HL-60 (cell line): Measurements from ENCODE around the gene PAK4.

ENCODE experiments used
- DNase-seq, 2 experiments: peaks; one replicate each; pipeline ENCODE4 v3.0.0-alpha.2; 2010 to 2020; ENCODE audit warnings: low read depth in 1 of 2, low spot score in 1 of 2
- H3K27ac ChIP-seq: fragments of 250-450 bp; sonication (Bioruptor Pico); replicated peaks from 2 replicates; pipeline ENCODE4 v1.5.1; 2020; ENCODE audit warnings: mild to moderate bottlenecking, moderate library complexity
- H3K27me3 ChIP-seq: fragments of 250-450 bp; sonication (Bioruptor Pico); 2 replicates; pipeline ENCODE4 v1.5.1; 2021; ENCODE audit warnings: mild to moderate bottlenecking, moderate library complexity; ENCODE audit not compliant: insufficient read depth, poor library complexity, severe bottlenecking
- H3K4me3 ChIP-seq: replicated peaks from 2 replicates; pipeline ENCODE4 v1.5.1; 2011; ENCODE audit warnings: mild to moderate bottlenecking, control low read depth, low read length; ENCODE audit not compliant: insufficient read depth
- GABPA ChIP-seq: IDR thresholded peaks from 2 replicates; pipeline ENCODE4 v1.6.1; 2012; ENCODE audit warnings: low read depth
- POLR2AphosphoS5 ChIP-seq: IDR thresholded peaks from 2 replicates; pipeline ENCODE4 v1.6.1; 2012; ENCODE audit warnings: low read depth
- SPI1 ChIP-seq: IDR thresholded peaks from 2 replicates; pipeline ENCODE4 v1.6.1; 2012; ENCODE audit warnings: low read depth, mild to moderate bottlenecking, borderline replicate concordance
- TF ChIP-seq, protein P1 (sequence below): IDR thresholded peaks from one replicate; pipeline ENCODE4 v1.5.1; 2011; ENCODE audit warnings: low read length, control low read depth, inconsistent platforms; ENCODE audit not compliant: insufficient read depth
- TF ChIP-seq, protein P2 (sequence below): IDR thresholded peaks from 2 replicates; pipeline ENCODE4 v1.6.1; 2012; ENCODE audit warnings: low read depth; ENCODE audit not compliant: insufficient replicate concordance

Gene PAK4

DNA sequence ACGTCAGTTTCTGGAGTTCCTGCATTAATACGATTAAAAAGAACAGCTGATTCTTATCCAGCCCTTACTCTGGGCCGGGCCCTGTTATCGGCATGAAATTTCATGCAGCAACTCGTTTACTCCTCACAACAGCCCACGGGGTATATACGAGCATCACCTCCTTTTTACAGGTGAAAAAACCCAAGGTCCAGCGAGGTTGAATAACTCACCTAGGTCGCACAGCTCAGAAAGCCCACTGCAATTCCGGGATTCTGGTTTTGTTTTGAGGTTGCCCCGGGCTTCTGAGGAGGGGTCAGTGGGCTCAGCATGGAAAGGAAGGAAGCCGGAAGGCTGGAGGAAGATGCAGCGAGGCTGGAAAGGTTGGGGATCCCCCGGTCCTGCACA is 42.0 kb upstream of the PAK4 start:
- Histone ChIP-seq H3K27me3 (peaks cover 34% of the 10 kb centered on the region), H3K4me3 (no peak overlapping the region), H3K27ac (no peak overlapping the region)
- no peak for DNase-seq
- TF ChIP-seq POLR2AphosphoS5: no peak

DNA sequence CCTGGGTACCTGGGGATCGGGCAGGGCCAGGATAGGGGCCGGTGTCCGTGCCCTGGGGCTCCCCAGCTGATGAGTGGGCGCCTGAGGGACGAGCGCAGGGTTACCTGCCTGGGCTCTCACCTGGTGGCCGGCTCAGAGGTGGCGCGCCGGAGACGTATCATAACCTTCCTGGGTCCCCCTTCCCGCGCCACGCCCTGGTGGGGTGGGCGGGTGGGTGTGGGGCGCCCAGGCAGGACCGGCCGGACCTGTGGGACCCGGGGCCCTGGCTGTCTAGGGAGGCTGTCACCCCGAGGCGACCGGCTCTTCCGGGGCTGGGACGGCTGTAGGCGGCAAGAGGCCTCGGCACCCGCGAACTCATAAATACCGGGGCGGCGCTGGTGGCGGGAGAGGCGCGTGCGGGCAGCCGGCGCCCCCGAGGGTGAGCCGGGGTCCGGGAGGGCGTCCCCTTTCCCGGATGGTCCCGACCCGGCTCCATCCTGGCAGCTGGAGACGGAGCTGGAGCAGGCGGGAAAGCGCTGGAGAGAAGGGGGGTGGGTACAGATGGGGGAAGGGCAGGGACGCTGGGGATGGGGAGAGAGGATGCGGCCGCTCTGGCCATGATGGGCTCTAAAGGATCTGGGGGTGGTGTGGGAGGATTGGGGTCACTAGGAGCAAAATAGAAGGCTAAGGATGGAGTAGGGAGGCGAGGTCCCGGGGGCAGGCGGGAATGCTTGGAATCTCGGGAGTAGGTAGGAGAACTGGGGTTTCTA is 41.4 kb upstream of the PAK4 start, which contains the start of gene ACP7:
TSS of gene ACP7 (plus strand) at position 386 of the 749 bp plus-strand sequence. CDS start 902 bp downstream, outside the sequence.
- Histone ChIP-seq H3K27ac (no peak within 1 kb of the TSS), H3K27me3 (peaks cover 34% of the 10 kb centered on the region), H3K4me3 (no peak within 1 kb of the TSS)
- no peak for DNase-seq
- no peak for TF ChIP-seq SPI1

DNA sequence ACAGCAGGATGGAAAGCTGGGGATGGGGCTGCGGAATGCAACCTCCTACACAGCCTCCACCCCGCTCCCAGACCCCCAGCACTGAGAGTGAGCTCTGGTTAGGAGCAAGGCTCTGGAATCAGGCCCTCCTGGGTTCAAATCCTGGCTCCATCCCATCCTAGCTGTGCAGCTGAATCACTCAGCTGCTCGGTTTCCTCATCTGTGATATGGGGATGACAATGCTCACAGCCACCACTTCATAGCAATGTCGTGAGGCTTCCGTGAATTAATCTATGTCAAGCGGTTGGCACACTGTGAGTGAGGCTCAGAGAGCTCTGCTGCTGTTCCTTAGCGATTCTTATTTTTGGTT is 40.9 kb upstream of the PAK4 start:
- Histone ChIP-seq H3K27ac (no peak overlapping the region), H3K27me3 (peaks cover 34% of the 10 kb centered on the region), H3K4me3 (no peak overlapping the region)
- TF ChIP-seq GABPA (no peak), SPI1 (no peak), POLR2AphosphoS5 (no peak)
- TF ChIP-seq, protein P1, sequence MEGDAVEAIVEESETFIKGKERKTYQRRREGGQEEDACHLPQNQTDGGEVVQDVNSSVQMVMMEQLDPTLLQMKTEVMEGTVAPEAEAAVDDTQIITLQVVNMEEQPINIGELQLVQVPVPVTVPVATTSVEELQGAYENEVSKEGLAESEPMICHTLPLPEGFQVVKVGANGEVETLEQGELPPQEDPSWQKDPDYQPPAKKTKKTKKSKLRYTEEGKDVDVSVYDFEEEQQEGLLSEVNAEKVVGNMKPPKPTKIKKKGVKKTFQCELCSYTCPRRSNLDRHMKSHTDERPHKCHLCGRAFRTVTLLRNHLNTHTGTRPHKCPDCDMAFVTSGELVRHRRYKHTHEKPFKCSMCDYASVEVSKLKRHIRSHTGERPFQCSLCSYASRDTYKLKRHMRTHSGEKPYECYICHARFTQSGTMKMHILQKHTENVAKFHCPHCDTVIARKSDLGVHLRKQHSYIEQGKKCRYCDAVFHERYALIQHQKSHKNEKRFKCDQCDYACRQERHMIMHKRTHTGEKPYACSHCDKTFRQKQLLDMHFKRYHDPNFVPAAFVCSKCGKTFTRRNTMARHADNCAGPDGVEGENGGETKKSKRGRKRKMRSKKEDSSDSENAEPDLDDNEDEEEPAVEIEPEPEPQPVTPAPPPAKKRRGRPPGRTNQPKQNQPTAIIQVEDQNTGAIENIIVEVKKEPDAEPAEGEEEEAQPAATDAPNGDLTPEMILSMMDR: no peak
- TF ChIP-seq, protein P2, sequence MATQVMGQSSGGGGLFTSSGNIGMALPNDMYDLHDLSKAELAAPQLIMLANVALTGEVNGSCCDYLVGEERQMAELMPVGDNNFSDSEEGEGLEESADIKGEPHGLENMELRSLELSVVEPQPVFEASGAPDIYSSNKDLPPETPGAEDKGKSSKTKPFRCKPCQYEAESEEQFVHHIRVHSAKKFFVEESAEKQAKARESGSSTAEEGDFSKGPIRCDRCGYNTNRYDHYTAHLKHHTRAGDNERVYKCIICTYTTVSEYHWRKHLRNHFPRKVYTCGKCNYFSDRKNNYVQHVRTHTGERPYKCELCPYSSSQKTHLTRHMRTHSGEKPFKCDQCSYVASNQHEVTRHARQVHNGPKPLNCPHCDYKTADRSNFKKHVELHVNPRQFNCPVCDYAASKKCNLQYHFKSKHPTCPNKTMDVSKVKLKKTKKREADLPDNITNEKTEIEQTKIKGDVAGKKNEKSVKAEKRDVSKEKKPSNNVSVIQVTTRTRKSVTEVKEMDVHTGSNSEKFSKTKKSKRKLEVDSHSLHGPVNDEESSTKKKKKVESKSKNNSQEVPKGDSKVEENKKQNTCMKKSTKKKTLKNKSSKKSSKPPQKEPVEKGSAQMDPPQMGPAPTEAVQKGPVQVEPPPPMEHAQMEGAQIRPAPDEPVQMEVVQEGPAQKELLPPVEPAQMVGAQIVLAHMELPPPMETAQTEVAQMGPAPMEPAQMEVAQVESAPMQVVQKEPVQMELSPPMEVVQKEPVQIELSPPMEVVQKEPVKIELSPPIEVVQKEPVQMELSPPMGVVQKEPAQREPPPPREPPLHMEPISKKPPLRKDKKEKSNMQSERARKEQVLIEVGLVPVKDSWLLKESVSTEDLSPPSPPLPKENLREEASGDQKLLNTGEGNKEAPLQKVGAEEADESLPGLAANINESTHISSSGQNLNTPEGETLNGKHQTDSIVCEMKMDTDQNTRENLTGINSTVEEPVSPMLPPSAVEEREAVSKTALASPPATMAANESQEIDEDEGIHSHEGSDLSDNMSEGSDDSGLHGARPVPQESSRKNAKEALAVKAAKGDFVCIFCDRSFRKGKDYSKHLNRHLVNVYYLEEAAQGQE: no peak
- no peak for DNase-seq

DNA sequence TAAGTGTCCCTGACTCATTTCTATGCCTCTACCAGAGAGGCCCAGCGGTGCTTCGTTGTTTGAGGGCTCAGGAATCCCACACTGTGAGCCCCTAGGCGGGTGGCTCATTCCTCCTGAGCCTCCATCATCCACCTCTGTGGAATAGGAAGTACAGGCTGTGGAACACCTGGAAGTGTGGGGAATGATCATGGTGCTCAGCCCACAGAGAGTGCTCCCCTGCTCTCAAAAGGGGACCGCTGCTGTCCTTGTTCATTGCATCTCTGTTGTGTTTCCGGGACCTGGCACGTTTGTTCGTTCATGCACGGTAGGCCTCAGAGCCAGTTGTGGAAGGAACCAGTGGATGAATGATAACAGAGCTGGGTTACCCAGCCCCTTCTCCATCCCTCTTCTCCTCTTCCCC is 40.2 kb upstream of the PAK4 start:
- Histone ChIP-seq H3K27me3 (peaks cover 34% of the 10 kb centered on the region), H3K4me3 (no peak overlapping the region), H3K27ac (no peak overlapping the region)
- TF ChIP-seq, protein P1: no peak
- DNase-seq: no peak

DNA sequence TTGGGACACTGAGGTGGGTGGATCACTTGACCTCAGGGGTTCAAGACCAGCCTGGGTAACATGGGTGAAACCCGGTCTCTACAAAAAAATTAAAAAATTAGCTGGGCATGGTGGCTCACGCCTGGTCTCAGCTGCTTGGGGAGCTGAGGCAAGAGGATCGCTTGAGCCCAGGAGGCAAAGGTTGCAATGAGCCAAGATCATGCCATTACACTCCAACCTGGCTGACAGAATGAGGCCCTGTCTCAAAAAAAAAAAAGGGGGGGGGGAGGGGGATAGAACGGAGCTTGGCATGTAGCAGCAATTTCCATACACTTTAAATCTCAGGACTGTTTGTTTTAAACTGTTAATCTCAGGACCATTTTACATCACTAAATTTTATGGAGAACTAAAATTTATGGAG is 39.2 kb upstream of the PAK4 start:
- no peak overlapping the region for H3K4me3 ChIP-seq
- H3K27me3 ChIP-seq: peaks cover 34% of the 10 kb centered on the region
- no peak overlapping the region for H3K27ac ChIP-seq
- no peak for TF ChIP-seq SPI1
- TF ChIP-seq, protein P2: no peak
- TF ChIP-seq, protein P1: no peak
- no peak for TF ChIP-seq POLR2AphosphoS5
- no peak for TF ChIP-seq GABPA
- no peak for DNase-seq
